Choroid plexus epithelial cell (primary cell): Measurements from ENCODE around the gene TRPM5.

ENCODE experiments used
- DNase-seq: peaks from one replicate; pipeline ENCODE4 v3.0.0-alpha.2; 2010; ENCODE audit warnings: low read depth
- H3K4me3 ChIP-seq: 2 replicates; pipeline ENCODE4 v1.5.1; 2011; ENCODE audit warnings: low read depth, mild to moderate bottlenecking, control low read depth, low read length, moderate library complexity
- CTCF ChIP-seq: conservative IDR thresholded peaks from 2 replicates; pipeline ENCODE4 v1.5.1; 2011; ENCODE audit warnings: low read depth, mild to moderate bottlenecking, control low read depth, inconsistent platforms, low read length, moderate library complexity

TRPM5 gene

GRCh38 chr11:2408671-2409070 lies 35.6 kb downstream of the TRPM5 start:
- TF ChIP-seq CTCF = no peak
- H3K4me3 ChIP-seq = no peak overlapping the region
- DNase-seq = no peak

- H3K4me3 ChIP-seq = no peak overlapping the region
- TF ChIP-seq CTCF = no peak
- no peak for DNase-seq
These were observed 37.4 kb downstream of the TRPM5 start for GRCh38 chr11:2406878-2407410.

GRCh38 chr11:2406451-2406850 lies 37.9 kb downstream of the TRPM5 start:
- TF ChIP-seq CTCF = no peak
- DNase-seq = no peak
- H3K4me3 ChIP-seq = no peak overlapping the region

- no peak for TF ChIP-seq CTCF
- H3K4me3 ChIP-seq = no peak overlapping the region
- DNase-seq = no peak
These were observed 39.5 kb downstream of the TRPM5 start for GRCh38 chr11:2404735-2405196.

DNA sequence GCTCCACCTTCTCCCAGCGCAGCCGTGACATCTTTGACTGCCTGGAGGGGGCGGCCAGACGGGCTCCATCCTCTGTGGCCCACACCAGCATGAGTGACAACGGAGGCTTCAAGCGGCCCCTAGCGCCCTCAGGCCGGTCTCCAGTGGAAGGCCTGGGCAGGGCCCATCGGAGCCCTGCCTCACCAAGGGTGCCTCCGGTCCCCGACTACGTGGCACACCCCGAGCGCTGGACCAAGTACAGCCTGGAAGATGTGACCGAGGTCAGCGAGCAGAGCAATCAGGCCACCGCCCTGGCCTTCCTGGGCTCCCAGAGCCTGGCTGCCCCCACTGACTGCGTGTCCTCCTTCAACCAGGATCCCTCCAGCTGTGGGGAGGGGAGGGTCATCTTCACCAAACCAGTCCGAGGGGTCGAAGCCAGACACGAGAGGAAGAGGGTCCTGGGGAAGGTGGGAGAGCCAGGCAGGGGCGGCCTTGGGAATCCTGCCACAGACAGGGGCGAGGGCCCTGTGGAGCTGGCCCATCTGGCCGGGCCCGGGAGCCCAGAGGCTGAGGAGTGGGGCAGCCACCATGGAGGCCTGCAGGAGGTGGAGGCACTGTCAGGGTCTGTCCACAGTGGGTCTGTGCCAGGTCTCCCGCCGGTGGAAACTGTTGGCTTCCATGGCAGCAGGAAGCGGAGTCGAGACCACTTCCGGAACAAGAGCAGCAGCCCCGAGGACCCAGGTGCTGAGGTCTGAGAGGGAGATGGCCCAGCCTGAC lies 41.2 kb downstream of the TRPM5 start:
- H3K4me3 ChIP-seq = no peak overlapping the region
- TF ChIP-seq CTCF = no peak
- DNase-seq = no peak

- DNase-seq = no peak
- H3K4me3 ChIP-seq = peak overlapping the region; percentile 70
- TF ChIP-seq CTCF = no peak
These were observed 42.2 kb downstream of the TRPM5 start for GRCh38 chr11:2402106-2402505.

- no peak for DNase-seq
- peak overlapping the region; percentile 70 for H3K4me3 ChIP-seq
- no peak for TF ChIP-seq CTCF
These were observed 42.8 kb downstream of the TRPM5 start for GRCh38 chr11:2401436-2401984.
